NOMO-1 treated with DMSO at 0.1 percent for 48 hours (cell line): ENCODE results near the gene MIP.
A peak's percentile ranks its signal among the peaks of the same experiment; 100 is the strongest.
"Not testable (repeated sequence)": the region's sequence is repeated elsewhere in the genome, so short reads cannot be mapped to it uniquely, and the experiment has no call there.

Experiments used
- DNase-seq: peaks from one replicate; lab custom pipeline; 2025; ENCODE audit not compliant: unreplicated experiment; lab: John Stamatoyannopoulos, UW

MIP gene

GRCh38 chr12:56468216-56469006 is 14.0 kb upstream of the MIP start, which contains the start of gene SPRYD4:
Gene SPRYD4 (plus strand): TSS chr12:56468578. CDS start chr12:56468592, 14 bp downstream.
- peak; percentile 92 for DNase-seq

GRCh38 chr12:56462565-56462964 is 8.1 kb upstream of the MIP start:
- no peak for DNase-seq

GRCh38 chr12:56461235-56462159 is 7.0 kb upstream of the MIP start:
- no peak for DNase-seq

- DNase-seq: no peak
Observed at GRCh38 chr12:56457817-56458216, 3.4 kb upstream of the MIP start.

GRCh38 chr12:56451147-56451546 is 3.3 kb downstream of the MIP start:
- no peak for DNase-seq

GRCh38 chr12:56450241-56450640 is 4.2 kb downstream of the MIP start:
- DNase-seq: no peak

DNA sequence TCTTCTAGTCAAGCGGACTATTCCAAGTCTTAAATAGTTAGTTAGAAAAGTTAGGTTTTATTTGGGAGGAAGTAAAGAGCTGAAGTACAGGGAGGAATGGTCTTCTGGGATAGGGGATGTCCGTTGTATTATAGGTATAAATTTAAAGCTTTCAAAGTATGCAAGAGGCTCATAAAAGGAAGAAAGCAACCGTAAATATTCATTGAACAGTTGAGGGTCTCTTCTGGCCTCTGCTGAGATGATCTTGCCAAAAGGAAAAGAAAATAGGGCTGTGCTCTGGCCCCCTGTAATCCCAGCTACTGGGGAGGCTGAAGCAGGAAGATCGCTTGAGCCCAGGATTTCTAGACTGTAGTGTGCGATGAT is 4.9 kb downstream of the MIP start:
- DNase-seq: no peak

GRCh38 chr12:56448860-56449621 is 5.4 kb downstream of the MIP start, which contains the start of gene TIMELESS:
Gene TIMELESS (minus strand): TSS chr12:56449426. CDS start chr12:56434170, 15,256 bp downstream.
- peak; percentile 90 for DNase-seq

- DNase-seq: not testable (repeated sequence)
Observed at GRCh38 chr12:56443208-56443607, 11.2 kb downstream of the MIP start.

DNA sequence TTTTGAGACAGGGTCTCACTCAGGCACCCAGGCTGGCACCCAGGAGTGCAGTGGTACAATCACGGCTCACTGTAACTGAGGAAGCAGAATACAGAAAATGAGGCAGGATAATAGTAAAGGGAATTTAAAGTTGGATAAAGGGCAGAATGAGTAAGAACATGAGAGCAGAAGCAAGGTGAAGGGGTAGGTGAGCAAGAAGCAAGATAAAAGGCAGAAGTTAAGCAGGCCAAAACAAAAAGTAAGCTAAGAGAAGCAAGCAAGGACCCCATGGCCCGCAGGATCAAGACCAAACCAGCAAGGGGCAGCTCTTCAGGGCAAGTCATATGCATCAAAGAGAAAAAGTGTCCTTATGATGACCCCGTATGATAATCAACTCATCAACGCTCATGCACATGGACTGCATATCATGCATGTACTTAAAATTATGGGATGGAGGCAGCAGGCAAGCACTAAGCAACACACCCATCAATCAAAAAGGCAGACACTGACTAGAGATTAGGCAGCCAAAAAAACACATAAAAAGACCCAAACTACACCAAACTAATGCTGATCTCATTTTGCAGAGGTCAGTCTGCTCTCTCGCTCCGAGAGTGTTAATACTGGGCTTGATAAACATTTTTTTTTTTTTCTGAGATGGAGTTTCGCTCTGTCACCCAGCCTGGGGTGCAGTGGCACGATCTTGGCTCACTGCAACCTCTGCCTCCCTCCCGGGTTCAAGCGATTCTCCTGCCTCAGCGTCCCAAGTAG is 16.9 kb downstream of the MIP start:
- DNase-seq: no peak

DNA sequence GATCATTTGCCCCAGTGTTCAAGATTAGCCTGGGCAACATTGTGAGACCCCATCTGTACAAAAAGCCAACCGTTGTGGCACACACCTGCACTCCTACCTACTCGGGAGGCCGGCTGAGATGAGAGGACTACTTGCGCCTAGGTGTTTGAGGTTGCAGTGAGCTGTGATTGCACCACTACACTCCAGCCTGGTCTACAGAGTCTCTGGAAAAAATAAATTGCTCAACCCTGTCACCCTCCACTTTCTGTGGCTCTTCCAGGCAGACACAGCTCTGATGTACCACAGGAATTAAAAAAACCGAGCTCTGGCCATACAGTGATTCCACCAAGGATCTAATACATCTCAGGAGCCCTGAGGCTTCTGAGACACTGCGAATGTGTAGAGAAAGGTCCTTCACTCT is 19.6 kb downstream of the MIP start:
- DNase-seq: no peak

- DNase-seq: no peak
Observed at GRCh38 chr12:56431850-56432249, 22.6 kb downstream of the MIP start.

GRCh38 chr12:56431288-56431687 is 23.2 kb downstream of the MIP start:
- DNase-seq: no peak

DNA sequence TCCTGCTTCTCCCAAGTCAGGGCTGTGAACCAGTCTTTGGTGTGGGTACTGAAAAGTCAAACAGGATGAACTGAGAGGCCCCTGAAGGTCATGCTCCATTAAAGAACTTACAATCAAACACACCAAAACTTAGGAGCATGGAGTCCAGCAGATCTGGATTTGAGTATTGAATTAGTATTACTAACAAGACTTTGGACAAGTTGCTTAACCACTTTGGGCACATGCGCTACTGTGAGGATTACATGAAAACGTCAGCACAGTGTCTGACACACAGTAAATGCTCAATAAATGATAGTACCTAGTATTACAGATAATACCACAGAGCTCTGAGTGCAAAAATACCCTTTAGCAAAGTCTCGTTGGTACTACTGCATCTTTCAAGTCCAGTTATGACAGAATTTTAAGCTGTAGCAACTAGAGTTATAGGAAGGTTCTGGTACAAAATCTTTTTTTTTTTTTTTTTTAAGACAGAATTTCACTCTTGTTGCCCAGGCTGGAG is 28.5 kb downstream of the MIP start:
- DNase-seq: no peak

- no peak for DNase-seq
Observed at GRCh38 chr12:56425193-56425592, 29.3 kb downstream of the MIP start.

- DNase-seq: no peak
Observed at GRCh38 chr12:56420411-56420810, 34.0 kb downstream of the MIP start.

DNA sequence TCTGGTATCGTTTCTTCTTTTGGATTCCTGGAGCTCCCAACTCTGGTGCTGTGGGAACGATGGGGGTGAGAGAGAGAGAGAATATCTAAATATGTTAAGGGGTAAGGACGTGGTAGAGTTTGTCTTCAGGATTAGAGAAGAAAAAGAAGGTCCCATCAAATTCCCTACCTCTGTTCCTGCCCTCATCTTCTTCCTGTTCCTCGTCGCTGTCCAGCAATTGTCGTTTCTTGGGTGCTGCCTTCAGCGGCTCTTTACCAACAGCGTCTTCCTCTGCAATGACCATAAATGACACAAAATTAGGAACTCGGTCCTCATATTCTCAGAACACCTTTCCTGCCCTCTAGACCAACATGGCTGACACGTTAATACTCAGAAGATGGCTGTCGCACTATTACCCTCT is 36.7 kb downstream of the MIP start:
- DNase-seq: no peak

- no peak for DNase-seq
Observed at GRCh38 chr12:56414401-56414800, 40.1 kb downstream of the MIP start.

DNA sequence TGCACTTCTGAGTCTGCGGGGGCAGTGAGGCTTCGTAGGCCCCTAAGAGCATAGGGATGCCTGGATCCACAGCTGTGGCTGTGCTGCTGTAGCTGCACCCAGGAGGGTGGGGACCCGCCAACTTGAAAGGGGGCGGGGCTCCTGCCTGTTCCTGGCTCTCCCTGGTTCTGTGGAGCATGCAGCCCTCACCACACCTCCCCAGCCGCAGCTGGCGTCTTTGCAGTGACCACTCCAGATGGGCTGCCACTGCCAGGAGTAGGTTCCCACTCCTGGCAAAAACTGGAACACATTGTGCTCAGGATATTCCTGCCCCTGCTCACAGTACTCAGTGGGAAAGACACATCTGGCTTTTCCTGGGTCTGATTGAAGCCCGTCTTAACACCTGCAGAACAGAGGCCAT is 41.1 kb downstream of the MIP start:
- DNase-seq: no peak
